HL-60 (cell line): Measurements from ENCODE around the gene GATA1.

ENCODE experiments used
- GABPA ChIP-seq: IDR thresholded peaks from 2 replicates; pipeline ENCODE4 v1.6.1; 2012; ENCODE audit warnings: low read depth
- POLR2AphosphoS5 ChIP-seq: IDR thresholded peaks from 2 replicates; pipeline ENCODE4 v1.6.1; 2012; ENCODE audit warnings: low read depth
- REST ChIP-seq: IDR thresholded peaks from 2 replicates; pipeline ENCODE4 v1.6.1; 2012; ENCODE audit warnings: low read depth; ENCODE audit not compliant: insufficient replicate concordance
- SPI1 ChIP-seq: IDR thresholded peaks from 2 replicates; pipeline ENCODE4 v1.6.1; 2012; ENCODE audit warnings: low read depth, mild to moderate bottlenecking, borderline replicate concordance
- TF ChIP-seq, protein P1 (sequence below): IDR thresholded peaks from one replicate; pipeline ENCODE4 v1.5.1; 2011; ENCODE audit warnings: low read length, control low read depth, inconsistent platforms; ENCODE audit not compliant: insufficient read depth

- no peak for TF ChIP-seq POLR2AphosphoS5
- TF ChIP-seq, protein P1, sequence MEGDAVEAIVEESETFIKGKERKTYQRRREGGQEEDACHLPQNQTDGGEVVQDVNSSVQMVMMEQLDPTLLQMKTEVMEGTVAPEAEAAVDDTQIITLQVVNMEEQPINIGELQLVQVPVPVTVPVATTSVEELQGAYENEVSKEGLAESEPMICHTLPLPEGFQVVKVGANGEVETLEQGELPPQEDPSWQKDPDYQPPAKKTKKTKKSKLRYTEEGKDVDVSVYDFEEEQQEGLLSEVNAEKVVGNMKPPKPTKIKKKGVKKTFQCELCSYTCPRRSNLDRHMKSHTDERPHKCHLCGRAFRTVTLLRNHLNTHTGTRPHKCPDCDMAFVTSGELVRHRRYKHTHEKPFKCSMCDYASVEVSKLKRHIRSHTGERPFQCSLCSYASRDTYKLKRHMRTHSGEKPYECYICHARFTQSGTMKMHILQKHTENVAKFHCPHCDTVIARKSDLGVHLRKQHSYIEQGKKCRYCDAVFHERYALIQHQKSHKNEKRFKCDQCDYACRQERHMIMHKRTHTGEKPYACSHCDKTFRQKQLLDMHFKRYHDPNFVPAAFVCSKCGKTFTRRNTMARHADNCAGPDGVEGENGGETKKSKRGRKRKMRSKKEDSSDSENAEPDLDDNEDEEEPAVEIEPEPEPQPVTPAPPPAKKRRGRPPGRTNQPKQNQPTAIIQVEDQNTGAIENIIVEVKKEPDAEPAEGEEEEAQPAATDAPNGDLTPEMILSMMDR = no peak
- no peak for TF ChIP-seq GABPA
- TF ChIP-seq REST = no peak
- TF ChIP-seq SPI1 = peak; percentile 52; the same call in 1 of the 2 replicates
These were observed 3.2 kb downstream of the GATA1 start for GRCh38 chrX:48789366-48790220.
